GM18526 (cell line): Measurements from ENCODE around the gene ZNF18.

Experiments used
- POLR2A ChIP-seq: IDR thresholded peaks from 3 replicates; pipeline ENCODE4 v1.6.1; 2011; ENCODE audit not compliant: insufficient read length; ENCODE audit errors: extremely low read depth

ZNF18 gene, protein sequence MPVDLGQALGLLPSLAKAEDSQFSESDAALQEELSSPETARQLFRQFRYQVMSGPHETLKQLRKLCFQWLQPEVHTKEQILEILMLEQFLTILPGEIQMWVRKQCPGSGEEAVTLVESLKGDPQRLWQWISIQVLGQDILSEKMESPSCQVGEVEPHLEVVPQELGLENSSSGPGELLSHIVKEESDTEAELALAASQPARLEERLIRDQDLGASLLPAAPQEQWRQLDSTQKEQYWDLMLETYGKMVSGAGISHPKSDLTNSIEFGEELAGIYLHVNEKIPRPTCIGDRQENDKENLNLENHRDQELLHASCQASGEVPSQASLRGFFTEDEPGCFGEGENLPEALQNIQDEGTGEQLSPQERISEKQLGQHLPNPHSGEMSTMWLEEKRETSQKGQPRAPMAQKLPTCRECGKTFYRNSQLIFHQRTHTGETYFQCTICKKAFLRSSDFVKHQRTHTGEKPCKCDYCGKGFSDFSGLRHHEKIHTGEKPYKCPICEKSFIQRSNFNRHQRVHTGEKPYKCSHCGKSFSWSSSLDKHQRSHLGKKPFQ

DNA sequence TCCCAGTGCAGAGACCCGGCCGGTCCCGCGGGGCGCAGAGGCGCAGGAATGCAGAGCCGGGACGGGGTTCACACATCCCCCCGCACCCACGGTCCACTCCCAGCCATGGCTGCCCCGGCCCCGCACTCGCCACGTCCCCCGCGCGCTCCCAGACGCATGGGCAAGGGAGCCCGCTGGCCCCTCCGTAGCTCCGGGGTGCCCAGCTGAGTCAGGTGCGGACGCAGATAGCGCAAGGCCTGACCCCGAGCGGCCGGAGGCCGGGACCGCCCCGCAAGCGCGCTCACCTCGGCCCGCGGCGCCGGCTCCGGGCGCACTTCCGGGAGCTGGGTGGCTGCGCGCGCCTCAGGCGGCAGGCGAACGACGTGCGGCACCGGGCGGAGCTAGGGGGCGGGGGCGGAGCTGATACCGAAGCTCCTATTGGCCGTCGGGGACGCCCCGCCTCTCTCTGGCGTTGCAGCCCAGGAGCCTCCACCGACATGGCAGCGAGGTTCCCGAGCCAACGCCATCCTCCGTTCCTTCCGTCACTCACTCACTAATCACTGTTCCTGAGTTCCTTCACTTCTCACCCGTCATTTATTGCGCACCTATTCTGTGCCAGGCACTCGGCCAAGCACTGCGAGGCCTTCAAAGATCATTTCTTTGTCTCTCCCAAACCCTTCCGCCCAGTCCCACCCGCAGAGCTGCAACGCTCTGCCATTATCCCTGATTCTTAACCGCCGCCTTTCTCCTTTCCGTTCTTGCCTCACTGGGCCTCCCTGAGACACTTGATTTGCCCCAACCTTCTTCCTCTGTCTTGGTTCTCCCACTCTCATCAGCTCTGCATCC lies at the start of gene ZNF18:
TSS of gene ZNF18 (minus strand) at position 329 of the 825 bp plus-strand sequence. CDS start 4,646 bp downstream, outside the sequence.
- TF ChIP-seq POLR2A: peak; percentile 96

DNA sequence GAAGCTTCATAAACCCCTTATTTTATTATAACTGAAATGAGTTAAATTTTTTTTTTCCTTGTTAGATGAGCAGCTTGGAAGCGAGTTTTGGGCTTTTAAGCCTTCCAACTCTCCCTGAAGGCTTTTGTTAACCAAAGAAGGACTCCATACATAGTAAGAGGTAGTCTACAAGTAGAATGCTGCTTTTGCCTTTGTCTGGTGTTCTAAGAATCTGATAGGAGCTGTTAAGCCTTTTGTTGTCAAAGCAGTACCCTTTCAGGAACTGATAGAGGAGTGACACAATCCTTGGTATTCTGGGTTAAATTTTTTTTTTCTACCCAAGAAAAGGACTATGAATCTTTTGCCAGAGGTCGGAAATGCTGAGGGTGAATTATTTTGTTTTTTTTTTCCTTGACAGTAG lies 49.5 kb upstream of the ZNF18 start:
- no peak for TF ChIP-seq POLR2A

DNA sequence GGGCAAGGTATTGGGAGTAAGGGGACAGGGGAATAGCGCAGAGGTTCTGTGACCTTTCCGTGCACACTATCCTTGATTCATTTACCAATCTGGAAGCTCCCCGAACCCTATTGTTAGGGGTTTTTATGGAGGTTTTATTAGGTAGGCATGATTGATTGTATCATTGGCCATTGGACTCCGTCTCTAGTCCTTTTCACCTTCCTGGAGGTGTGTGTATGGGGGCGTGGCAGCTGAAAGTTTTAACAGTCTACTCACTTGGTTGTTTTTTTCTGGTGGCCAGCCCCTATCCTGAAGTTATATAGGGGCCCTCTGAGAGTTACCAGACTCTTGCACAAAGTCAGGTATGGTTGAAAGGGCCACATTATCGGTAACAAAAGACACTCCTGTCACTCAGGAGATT lies 46.4 kb upstream of the ZNF18 start:
- TF ChIP-seq POLR2A: no peak

DNA sequence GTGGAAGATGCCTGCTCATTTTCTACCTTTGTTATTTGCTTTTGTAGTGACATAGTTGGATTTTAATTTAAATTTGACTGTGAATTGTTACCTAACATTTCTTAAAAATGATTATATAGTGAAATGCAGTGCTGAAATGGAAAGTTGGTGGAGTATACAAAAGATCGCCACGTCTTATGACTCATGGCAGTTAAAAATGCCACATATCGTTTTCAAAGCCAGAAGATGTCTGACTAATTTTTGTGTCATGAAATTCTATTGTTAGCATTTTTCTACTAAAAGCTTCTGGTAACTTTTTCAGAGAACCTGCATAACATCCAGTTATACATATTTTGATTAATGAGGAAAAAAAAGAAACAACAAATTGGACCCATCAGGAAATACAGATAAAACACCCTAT lies 44.0 kb upstream of the ZNF18 start:
- no peak for TF ChIP-seq POLR2A

DNA sequence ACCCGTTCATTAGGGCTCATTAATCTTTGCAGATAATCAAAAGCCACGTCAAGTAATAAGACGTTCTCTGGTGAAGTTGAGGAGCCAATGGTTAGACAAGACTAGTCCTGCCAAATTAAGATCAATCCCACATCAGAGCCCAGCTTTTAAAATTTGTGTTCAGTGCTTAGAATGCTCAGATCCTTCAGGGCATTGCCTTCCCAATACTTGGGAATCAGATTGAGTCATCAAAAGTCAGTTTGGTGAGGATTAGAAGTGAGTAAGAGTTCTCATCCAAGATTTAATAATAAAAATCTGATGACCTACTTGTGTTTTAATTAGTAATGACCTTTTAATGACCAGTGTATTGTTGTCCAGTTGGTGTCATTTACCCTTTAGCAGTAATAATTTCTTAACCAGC lies 43.2 kb upstream of the ZNF18 start:
- no peak for TF ChIP-seq POLR2A

DNA sequence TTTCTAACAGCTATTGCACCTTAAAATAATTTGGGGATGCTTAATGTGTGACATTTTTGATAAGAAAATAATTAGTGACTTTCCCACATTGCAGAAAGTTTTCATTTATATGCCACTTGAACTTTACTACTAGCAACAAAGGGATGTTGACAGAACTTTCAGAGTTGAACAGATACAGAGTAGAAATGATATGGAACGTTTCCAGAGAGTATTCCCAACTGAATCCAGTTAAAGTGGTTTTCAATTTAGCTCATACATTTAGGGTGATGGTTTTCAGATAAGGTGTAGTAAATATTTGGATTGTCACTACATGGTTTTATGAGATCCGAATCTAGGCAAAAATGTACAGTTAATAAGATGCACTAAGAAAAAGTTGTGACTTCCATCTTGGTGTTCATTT lies 40.7 kb upstream of the ZNF18 start:
- no peak for TF ChIP-seq POLR2A

DNA sequence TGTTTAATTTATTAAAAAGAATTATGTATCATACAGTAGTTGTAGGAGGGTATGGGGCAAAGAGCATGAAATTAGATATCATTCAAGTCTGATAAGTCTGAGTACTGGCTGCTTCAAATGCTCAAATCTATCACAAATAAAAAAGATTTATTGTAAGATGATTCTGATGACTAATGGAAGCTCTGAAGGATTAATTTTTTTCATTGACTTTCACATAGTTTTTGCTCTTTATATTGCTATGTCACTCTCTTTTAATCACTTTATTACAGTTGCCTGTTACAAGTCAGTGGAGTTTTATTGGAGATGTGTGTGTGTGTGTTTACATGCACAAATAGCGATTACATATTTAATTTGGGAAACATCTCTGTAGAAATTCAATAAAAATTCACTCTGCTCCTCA lies 38.4 kb upstream of the ZNF18 start:
- no peak for TF ChIP-seq POLR2A

DNA sequence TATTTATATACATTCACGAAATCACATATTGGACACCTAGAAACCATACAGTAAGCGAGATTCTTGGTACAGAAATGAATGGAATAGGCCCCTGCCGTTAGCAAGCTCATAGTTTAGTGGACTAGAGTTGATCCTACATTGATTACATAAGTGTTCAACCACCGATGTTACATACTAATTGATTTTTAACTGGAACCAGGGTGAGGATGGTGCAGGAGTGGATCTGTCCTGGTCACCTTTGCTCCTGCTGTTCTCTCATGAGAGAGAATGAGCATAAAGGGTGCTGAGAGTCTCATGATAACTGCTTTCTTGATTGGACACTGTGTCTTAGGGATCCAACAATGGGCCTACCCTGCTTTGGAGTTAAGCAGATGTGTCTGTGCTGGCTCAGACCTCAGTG lies 37.3 kb upstream of the ZNF18 start:
- no peak for TF ChIP-seq POLR2A

DNA sequence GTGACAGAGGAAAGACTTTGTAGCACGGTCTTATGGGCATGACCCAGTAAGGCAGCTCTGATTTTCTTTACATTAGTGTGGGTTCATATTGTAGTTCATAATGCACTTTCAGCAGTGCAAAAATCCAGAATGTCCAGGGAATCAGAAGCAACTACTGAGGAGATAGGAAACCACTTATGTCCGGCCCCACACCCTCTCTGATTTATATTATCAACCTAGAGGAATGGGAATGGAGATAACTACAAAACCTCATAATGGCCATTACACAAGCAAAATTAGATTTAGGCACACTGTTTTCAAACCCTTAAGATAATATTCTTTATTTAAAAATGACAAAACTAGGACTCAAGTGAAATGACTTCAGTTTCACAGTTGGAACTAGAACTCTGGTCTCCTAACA lies 31.3 kb upstream of the ZNF18 start:
- TF ChIP-seq POLR2A: no peak

DNA sequence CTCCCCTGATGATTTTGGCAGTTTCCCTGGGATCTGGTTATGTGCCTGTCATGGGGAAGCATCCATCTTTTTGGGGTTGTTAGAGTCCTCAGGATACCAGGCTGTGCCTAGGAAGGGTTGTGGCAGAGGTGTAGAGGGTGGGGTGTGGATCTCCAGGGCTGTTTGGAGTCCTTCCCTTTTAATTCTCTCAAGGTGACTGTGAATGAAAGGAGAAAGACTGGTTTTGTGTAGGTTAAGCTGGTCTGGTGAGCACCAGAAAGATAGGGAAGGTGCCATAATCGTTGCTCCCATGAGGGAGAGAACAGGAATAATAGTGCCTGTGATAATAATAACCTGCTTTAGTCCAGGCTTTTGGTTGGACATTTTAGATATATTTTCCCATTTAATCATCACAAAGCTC lies 30.4 kb upstream of the ZNF18 start:
- TF ChIP-seq POLR2A: no peak

DNA sequence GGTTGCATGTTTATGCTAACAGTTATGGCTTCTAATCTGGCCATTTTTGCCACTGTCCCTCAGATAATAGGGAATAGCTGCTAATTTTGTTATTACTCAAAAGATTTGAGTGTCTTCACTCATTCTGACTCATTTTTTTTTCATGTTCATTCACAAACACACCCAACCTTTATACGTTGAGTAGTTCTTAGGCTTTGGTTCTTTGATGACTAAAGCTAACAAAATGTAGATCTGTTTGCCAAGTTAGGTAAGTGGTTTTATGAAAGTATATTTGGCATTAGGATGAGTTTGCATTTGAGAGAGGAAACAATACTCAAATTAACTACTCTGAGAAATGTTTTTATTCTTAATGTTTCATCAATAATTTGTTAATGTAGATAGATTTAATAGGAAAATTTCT lies 27.1 kb upstream of the ZNF18 start:
- TF ChIP-seq POLR2A: no peak

DNA sequence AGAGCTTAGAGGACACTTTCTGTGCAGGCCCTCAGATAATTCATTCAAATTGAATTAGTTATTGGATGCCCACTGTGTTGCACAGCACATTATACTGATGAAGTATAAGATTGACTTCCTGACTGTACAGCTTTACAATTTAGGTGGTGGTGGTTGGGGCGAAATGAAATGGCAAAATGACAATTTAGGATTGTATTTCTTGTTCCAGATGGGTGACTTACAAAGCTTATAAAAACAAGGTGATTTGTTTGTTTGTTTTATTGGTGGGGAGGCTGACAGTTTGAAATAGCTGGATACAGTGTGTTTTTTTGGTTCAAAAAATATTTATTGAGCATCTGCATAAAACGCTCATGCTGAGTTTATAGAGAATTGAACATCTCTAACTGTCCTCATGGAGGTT lies 25.0 kb upstream of the ZNF18 start:
- TF ChIP-seq POLR2A: no peak

DNA sequence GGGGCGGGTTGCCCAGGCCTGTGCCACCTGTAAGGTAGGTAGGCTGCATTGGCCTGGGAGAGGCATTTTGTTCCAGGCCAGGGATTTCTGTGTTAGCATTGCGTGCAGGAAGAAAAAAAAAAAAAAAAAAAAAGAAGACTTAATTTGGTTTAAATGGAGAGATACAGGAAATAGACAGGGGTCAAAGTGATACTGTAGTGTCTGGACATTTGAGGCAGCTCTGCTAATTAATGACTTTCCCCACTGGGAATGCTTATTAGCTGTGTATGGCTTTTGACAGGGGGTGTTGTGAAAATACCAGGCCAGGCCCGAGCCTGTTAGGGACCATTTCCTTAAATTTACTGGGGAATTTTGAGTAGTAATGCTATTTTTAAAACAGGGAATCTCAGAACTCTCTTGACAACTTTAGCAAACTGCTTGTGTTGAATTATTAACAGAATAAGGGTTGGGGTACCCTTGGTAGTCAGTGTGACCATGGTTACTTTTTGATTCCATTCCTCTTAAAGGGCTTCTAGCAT lies 24.4 kb upstream of the ZNF18 start:
- no peak for TF ChIP-seq POLR2A

DNA sequence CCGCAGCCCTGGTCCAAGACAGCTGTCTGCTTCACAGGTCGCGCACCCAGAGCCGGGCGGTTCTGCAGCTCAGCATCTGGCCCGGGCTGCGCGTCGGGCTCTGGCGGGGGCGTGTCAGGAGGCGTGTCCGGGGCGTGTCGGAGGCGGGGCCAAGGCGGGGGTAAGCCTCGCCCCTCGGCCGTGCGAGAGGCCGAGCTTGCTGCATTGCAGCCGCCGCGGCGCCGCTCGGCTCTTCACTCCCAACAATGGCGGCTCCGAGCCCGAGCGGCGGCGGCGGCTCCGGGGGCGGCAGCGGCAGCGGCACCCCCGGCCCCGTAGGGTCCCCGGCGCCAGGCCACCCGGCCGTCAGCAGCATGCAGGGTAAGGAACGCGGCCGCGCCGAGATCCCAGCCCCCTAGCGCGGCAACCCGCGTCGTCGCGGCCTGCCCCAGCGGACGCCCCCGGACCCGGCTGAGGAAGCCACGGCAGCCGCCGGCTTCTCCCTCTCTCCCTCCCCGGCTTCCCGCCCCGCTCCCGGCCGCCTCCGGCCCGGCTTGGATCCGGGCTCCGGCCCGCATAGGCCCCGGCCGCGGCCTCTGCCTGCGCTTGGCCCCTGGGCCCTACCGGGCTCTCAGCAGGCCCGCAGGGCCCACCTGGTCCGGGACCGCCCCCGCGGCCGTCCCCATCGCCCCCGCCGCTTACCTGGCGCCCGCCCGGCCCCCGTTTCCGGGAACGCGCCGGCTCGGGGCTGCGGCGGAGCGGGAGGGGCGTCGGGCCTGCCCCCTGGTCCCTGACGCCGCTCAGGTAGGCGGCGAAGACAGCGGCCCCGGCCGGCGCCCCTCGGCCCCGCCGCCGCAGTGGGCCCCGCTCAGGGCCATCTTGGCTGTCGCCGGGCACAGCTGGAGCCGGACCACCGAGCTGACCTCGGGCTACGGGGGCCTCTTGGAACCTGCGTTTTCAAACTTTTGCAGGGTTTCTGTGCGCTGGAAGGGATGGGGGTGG lies 23.7 kb upstream of the ZNF18 start, which contains the start of gene MAP2K4:
TSS of gene MAP2K4 (plus strand) at position 236 of the 981 bp plus-strand sequence. CDS start at position 246, 10 bp downstream.
- peak; percentile 86 for TF ChIP-seq POLR2A
